ENCODE data around the gene KCNMB3.

- TF ChIP-seq POLR2A (IDR thresholded peaks at IDR 0.05) (no peak), CTCF (IDR thresholded peaks at IDR 0.05 in 8 of 11, conservative IDR thresholded peaks at IDR 0.05 in 3 of 11) (no peak), POLR2AphosphoS5 (IDR thresholded peaks at IDR 0.05) (no peak)
These were observed 27.4 kb downstream of the KCNMB3 start for GRCh38 chr3:179223548-179223947.
